GM20000 (cell line): Measurements from ENCODE around the gene PRPF6.

Experiments used
- DNase-seq: peaks from one replicate; pipeline ENCODE4 v3.0.0; 2012; ENCODE audit warnings: low spot score
- TF ChIP-seq, protein P1 (sequence below): IDR thresholded peaks from 2 replicates; pipeline ENCODE4 v1.5.1; 2012; ENCODE audit warnings: mild to moderate bottlenecking, control low read depth; ENCODE audit errors: extremely low read depth, missing control alignments

The PRPF6 gene

DNA sequence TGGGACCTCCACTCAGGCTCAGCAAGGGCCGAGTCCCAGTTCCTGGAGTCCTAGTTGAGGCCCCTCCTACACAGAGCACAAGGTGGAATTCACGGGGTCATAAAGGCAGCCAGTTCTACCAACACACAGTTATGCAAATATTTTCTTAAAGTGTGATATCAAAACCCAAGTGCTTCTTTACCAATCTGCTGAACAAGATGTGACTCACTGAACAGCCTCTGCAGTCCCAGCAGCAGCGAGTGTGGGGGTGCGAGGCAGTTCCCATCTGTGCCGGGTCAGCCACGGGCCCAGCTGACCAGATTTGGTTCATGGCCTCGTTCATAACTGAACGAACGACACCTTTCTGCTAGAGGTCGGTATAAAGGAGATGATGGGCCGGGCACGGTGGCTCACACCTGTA is 77.6 kb downstream of the PRPF6 start:
- no peak for DNase-seq
- TF ChIP-seq, protein P1, sequence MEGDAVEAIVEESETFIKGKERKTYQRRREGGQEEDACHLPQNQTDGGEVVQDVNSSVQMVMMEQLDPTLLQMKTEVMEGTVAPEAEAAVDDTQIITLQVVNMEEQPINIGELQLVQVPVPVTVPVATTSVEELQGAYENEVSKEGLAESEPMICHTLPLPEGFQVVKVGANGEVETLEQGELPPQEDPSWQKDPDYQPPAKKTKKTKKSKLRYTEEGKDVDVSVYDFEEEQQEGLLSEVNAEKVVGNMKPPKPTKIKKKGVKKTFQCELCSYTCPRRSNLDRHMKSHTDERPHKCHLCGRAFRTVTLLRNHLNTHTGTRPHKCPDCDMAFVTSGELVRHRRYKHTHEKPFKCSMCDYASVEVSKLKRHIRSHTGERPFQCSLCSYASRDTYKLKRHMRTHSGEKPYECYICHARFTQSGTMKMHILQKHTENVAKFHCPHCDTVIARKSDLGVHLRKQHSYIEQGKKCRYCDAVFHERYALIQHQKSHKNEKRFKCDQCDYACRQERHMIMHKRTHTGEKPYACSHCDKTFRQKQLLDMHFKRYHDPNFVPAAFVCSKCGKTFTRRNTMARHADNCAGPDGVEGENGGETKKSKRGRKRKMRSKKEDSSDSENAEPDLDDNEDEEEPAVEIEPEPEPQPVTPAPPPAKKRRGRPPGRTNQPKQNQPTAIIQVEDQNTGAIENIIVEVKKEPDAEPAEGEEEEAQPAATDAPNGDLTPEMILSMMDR = no peak

DNA sequence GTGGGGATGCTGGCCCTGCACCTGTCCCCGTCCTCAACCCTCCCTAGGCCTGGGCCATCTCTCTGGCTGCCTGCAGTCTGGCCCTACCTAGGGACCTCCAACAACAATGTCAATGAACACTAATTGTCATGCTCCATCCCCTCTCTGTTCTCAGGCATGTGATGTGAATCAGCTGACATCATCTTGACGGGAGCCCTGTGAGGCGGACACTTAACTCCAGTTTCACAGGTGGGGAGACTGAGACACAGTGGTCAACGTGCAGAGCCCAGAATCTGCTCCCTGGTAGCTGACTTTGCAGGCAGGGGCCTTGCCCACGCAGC is 81.3 kb downstream of the PRPF6 start:
- TF ChIP-seq, protein P1 = no peak
- DNase-seq = no peak

DNA sequence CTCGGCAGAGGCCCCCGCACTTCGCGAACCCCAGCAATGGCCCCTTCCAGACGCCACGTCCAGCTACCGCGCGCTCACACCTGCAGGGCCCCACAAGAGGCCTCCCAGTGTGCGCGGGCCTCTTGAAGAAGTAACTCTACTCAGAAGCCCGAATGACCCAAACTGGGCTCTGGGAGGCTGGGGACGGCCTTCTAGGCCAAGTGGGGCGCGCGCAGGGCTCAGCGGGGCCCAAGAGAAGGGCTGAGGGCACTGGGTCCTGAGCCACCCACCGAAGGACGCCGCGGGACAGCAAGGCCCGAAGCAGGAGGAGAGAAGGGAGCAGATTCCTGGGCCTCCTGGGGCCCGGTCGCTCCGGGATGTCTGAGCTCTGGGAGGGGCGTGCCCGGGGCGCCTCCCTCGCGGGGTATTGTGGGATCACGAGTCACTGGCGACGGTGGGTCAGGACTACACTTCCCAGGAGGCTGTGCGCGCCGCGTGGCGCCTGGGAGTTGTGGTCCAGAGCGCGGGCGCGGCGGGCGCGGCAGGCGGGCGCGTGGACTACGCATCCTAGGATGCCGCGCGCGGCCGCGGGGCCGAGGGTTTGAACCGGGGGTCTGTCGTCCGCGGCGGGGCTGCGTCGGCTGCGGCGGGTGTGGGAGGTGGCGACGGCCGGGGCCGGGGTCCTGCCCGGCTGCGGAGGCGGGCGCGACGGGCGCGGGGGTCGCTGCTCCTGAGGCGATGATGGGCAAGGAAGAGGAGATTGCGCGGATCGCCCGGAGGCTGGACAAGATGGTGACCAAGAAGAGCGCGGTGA is 81.9 kb downstream of the PRPF6 start, which contains the start of gene TCEA2:
Gene TCEA2 (plus strand): TSS at position 603 of the 793 bp plus-strand sequence. CDS start 115 bp downstream, at position 718.
- TF ChIP-seq, protein P1 = no peak
- peak; percentile 98 for DNase-seq

DNA sequence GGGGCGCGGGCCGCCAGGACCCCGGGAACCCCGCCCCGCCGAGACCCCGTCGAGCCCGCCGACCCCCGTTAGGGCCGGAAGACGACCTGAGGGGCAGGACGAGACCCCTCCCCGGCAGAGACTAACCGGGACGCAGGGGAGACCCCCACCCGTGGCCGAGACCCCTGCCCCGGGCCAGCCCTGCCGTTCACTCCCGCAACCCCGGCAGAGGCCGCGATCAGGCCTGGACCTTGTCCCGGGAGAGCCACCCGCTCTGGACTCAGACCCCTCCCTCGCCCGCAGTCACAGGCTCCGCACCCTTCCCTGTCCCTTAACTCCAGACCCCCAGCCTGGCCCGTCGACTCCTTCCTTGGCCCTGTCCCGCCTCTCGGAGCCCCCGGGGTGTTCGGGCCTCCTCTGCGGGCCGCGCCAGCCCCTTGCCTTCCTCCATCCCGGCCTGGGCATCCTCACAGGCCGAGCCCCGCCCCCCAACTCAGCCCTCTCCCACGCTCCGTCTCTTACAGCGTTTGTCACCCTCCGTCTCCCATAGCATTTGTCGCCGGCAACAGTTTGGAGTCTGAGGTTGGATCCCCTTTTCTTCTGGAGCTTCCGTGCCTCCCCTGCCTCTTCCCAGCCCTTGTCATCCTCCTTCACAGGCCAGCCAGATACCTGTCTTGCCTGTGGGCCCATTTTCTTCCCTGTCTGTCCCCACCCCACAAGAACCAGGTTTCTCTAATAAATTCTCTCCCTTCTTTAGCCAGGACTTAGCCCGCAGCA is 82.6 kb downstream of the PRPF6 start:
- TF ChIP-seq, protein P1 = no peak
- DNase-seq = no peak

DNA sequence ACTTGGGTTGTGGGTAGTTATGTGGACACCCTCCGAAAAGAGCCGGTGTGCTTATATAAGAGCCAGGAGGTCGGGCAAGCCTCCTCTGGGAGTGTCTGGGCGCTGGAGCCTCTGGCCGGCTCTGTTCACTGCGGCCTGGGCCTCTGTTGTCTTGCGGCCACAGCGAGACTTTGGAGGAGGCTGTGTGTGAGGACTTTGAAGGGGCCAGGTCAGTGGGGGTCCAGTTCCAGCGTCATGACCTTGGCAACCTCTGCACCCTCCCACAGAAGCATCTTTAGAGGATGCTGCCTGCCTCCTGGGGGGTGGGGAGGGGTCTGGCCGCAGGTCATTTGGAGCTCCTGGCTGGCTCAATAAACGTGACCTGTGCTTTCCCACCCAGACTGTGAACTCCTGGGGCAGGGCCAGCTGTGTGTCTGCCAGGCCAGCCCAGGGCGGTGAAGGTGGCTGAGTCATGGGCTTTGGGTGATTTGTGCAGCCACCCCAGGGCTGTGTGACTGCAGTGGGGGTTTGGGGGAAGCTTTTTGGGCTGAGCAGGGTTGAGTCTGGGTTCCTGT is 83.3 kb downstream of the PRPF6 start:
- DNase-seq = no peak
- TF ChIP-seq, protein P1 = no peak

DNA sequence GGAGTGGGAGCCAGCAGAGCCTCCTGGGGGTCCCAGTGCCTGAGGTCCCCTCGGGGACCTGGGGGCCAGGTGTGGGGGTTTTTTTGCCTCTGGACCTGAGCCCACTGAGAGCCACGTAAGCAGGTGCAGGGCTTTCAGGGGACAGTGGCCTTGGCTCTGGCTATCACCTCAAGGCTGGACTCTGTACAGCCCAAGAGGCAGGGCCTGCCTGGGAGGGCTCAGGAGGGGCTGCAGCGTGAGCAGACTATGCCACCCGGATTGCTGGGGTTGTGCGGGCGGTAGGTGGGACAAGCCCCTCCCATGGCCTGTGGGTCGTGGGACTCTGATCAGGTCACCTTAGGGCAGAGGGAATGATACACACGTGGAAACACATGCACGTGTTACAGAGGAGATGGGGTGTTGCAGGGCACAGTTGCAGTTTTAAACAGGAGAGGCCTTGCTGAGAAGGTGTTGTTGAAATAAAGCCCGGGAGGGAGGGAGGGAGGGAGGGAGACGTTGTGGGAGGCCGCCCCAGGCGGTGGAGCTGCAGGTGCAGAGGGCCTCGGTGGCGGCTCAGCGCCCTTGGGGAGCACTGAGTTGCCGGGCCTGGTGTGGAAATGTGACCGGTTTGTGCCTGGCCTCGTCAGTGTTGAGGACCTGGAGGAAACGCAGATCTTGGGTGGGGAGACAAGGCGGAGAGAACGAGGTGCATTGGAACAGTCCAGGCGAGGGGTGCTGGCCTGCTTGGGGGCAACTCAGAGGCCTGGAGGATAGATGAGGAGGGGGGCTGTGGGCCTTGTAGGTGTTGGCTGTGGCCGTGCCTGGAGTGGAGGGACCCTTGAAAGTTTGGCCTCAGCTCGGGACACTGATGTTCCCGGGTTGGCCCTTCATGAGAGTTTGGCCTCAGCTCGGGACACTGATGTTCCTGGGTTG is 84.4 kb downstream of the PRPF6 start:
- DNase-seq = no peak
- TF ChIP-seq, protein P1 = no peak
